PC-9 (cell line): Measurements from ENCODE around the gene PGAP6. TPM values are rescaled to one million over a fixed set of nuclear protein-coding genes. Genes with fewer than 3 reads are reported as not detected.
A peak's percentile ranks its signal among the peaks of the same experiment; 100 is the strongest.

Experiments
- BruUV-seq: library from RNA; stranded (reverse); fragments of 400-500 nt; replicated peaks from 2 replicates; lab custom pipeline; 2021; lab: Mats Ljungman, UMichigan
- CTCF ChIA-PET: fragments of 300-600 bp; sonication (Branson Sonifier 250); formaldehyde crosslinking; loops from one replicate; lab custom pipeline; 2022; ENCODE audit warnings: antibody characterized with exemption; lab: Charles Lee
- POLR2A ChIA-PET: fragments of 300-600 bp; sonication (Branson Sonifier 250); formaldehyde crosslinking; loops from one replicate; lab custom pipeline; 2022; ENCODE audit warnings: antibody characterized with exemption; ENCODE audit not compliant: unreplicated experiment; lab: Charles Lee
- DNase-seq, 2 experiments: peaks; one replicate each; pipeline versions ENCODE4 v3.0.0 to v3.0.0-alpha.2; 2015 to 2022; ENCODE audit warnings: mixed read lengths in 1 of 2
- H2AFZ ChIP-seq: fragments of 200-600 bp; sonication (generic); 2 replicates; pipeline ENCODE4 v1.8.1; 2017; ENCODE audit warnings: antibody characterized with exemption
- H3F3A ChIP-seq: fragments of 200-600 bp; sonication (generic); 2 replicates; pipeline ENCODE4 v1.8.1; 2017; ENCODE audit warnings: antibody characterized with exemption, mild to moderate bottlenecking, low read depth; ENCODE audit not compliant: insufficient read depth
- H3K27ac ChIP-seq: fragments of 200-600 bp; sonication (generic); 2 replicates; pipeline ENCODE4 v1.6.1; 2016; ENCODE audit warnings: mixed run types
- H3K27me3 ChIP-seq: fragments of 200-600 bp; sonication (generic); 2 replicates; pipeline ENCODE4 v1.6.1; 2016; ENCODE audit warnings: low read depth, mixed run types; ENCODE audit not compliant: insufficient read depth
- H3K36me3 ChIP-seq: fragments of 200-600 bp; sonication (generic); 2 replicates; pipeline ENCODE4 v1.6.1; 2016; ENCODE audit warnings: low read depth, mixed run types
- H3K4me1 ChIP-seq: fragments of 200-600 bp; sonication (generic); replicated peaks from 2 replicates; pipeline ENCODE4 v1.6.1; 2016; ENCODE audit warnings: mixed run types; ENCODE audit not compliant: insufficient read depth
- H3K4me2 ChIP-seq: fragments of 200-600 bp; sonication (generic); 2 replicates; pipeline ENCODE4 v1.6.1; 2017; ENCODE audit warnings: mixed run types
- H3K4me3 ChIP-seq: fragments of 200-600 bp; sonication (generic); 2 replicates; pipeline ENCODE4 v1.6.1; 2016; ENCODE audit warnings: mixed run types
- H3K79me2 ChIP-seq: fragments of 200-600 bp; sonication (generic); 2 replicates; pipeline ENCODE4 v1.6.1; 2017; ENCODE audit warnings: low read depth, mixed run types
- H3K9me2 ChIP-seq: fragments of 200-600 bp; sonication (generic); 2 replicates; pipeline ENCODE4 v1.8.1; 2017; ENCODE audit warnings: mild to moderate bottlenecking; ENCODE audit not compliant: insufficient read depth
- H3K9me3 ChIP-seq: fragments of 200-600 bp; sonication (generic); 2 replicates; pipeline ENCODE4 v1.8.1; 2016; ENCODE audit warnings: low read depth; ENCODE audit not compliant: insufficient read depth
- H4K20me1 ChIP-seq: fragments of 200-600 bp; sonication (generic); 2 replicates; pipeline ENCODE4 v1.8.1; 2017; ENCODE audit not compliant: insufficient read depth
- CTCF ChIP-seq: fragments of 200-600 bp; sonication (generic); conservative IDR thresholded peaks from 2 replicates; pipeline ENCODE4 v1.6.1; 2017; ENCODE audit warnings: mixed run types, antibody characterized with exemption, mild to moderate bottlenecking, moderate library complexity
- EZH2 ChIP-seq: fragments of 200-600 bp; sonication (generic); IDR thresholded peaks from 2 replicates; pipeline ENCODE4 v1.8.0; 2017; ENCODE audit warnings: antibody characterized with exemption, low read depth
- intact Hi-C: fragments of 100-400 bp; cut with micrococcal nuclease; formaldehyde crosslinking; loops from one replicate; pipeline ENCODE4 v1.10.0; 2022; ENCODE audit not compliant: unreplicated experiment
- total RNA-seq: library from RNA; stranded (reverse); gene quantifications from 2 replicates; pipeline ENCODE4 v1.2.3, GENCODE V29; 2021

PGAP6 gene
- total RNA-seq, 1 experiment from 2014 or later, result 45.6 TPM

- H4K20me1 ChIP-seq, result no peaks in the 10 kb centered on the region
- no peak overlapping the region for H3K4me3 ChIP-seq
- H3K4me2 ChIP-seq, result no peak overlapping the region
- H3K4me1 ChIP-seq, result no peaks in the 10 kb centered on the region
- H3K27ac ChIP-seq, result no peak overlapping the region
- CTCF ChIA-PET, result interaction anchor here (0.6 to 0.9 kb wide), 4 partner anchors 24 to 388 kb away, joined by 3 to 9 read pairs (median 5); no protein-coding TSS in a partner anchor
- POLR2A ChIA-PET, result interaction anchor here (0.6 kb wide), 1 partner anchor 15 kb away, joined by 4 read pairs; the partner anchor contains the start of gene DECR2
- H3K9me2 ChIP-seq, result no peaks in the 10 kb centered on the region
- no peak overlapping the region for H2AFZ ChIP-seq
- intact Hi-C loops, result loop anchor here (10.0 kb wide), 1 partner anchor 258 kb away; the partner anchor contains the start of genes MCRIP2 and WDR90
- H3K27me3 ChIP-seq, result no peaks in the 10 kb centered on the region
- no peaks in the 10 kb centered on the region for H3K9me3 ChIP-seq
- H3F3A ChIP-seq, result peaks cover 21% of the 10 kb centered on the region; the same call in 1 of the 2 replicates
- DNase-seq, result no peak
- H3K79me2 ChIP-seq, result no peaks in the 10 kb centered on the region
- no TSS peak for BruUV-seq
- H3K36me3 ChIP-seq, result no peaks in the 10 kb centered on the region
- TF ChIP-seq CTCF (no peak), EZH2 (no peak)
Measured at GRCh38 chr16:386641-387156, 4.9 kb upstream of the PGAP6 start.

- TSS peak; percentile 40 for BruUV-seq
- Histone ChIP-seq H3K4me1 (no peaks in the 10 kb centered on the region), H3K36me3 (no peaks in the 10 kb centered on the region), H3K4me3 (peak overlapping the region; percentile 67; the same call in 1 of the 2 replicates), H2AFZ (no peak overlapping the region), H3K79me2 (no peaks in the 10 kb centered on the region), H3K9me2 (no peaks in the 10 kb centered on the region), H3K27me3 (no peaks in the 10 kb centered on the region), H3F3A (peaks cover 26% of the 10 kb centered on the region; the same call in 1 of the 2 replicates), H3K4me2 (peak overlapping the region; percentile 81), H4K20me1 (no peaks in the 10 kb centered on the region), H3K9me3 (no peaks in the 10 kb centered on the region), H3K27ac (0 out of 2 replicates have a peak overlapping the region, but pooled peaks have one; percentile 16)
- ChIA-PET CTCF (interaction anchor here (0.5 to 0.7 kb wide), 3 partner anchors 13 to 204 kb away, joined by 3 to 5 read pairs (median 5); partner anchors contain the start of gene MRPL28), POLR2A (interaction anchor here (0.8 kb wide), 2 partner anchors 12 to 18 kb away, joined by 5 to 18 read pairs; partner anchors contain the start of gene DECR2)
- TF ChIP-seq CTCF (no peak), EZH2 (no peak)
- DNase-seq, result peak; percentile 68 to 82
- intact Hi-C loops, result loop anchor here (10.0 kb wide), 1 partner anchor 261 kb away; the partner anchor contains the start of genes MCRIP2 and WDR90
Measured at GRCh38 chr16:383326-384051, 1.7 kb upstream of the PGAP6 start.

GRCh38 chr16:381012-381788, 578 bp downstream of the PGAP6 start:
- Histone ChIP-seq H3K9me3 (no peaks in the 10 kb centered on the region), H3K27ac (no peak overlapping the region), H3K4me1 (no peaks in the 10 kb centered on the region), H3K27me3 (no peaks in the 10 kb centered on the region), H3K79me2 (no peaks in the 10 kb centered on the region), H3K36me3 (no peaks in the 10 kb centered on the region), H3F3A (peaks cover 26% of the 10 kb centered on the region; the same call in 1 of the 2 replicates), H3K4me2 (peak overlapping the region; percentile 86), H3K9me2 (no peaks in the 10 kb centered on the region), H2AFZ (peak overlapping the region; percentile 79; the same call in 1 of the 2 replicates), H4K20me1 (no peaks in the 10 kb centered on the region), H3K4me3 (peak overlapping the region; percentile 67)
- POLR2A ChIA-PET, result no interaction called here
- CTCF ChIA-PET, result interaction anchor here (1.0 kb wide), 1 partner anchor 11 kb away, joined by 3 read pairs; the partner anchor contains the start of gene MRPL28
- BruUV-seq, result no TSS peak
- TF ChIP-seq CTCF, result no peak
- TF ChIP-seq EZH2, result no peak
- DNase-seq, result no peak
- intact Hi-C loops, result loop anchor here (10.0 kb wide), 1 partner anchor 264 kb away; the partner anchor contains the start of genes MCRIP2 and WDR90
